Heart left ventricle (tissue), 16 donors: ENCODE data around the gene CENPP. TPM values are rescaled to one million over a fixed set of nuclear protein-coding genes. Genes with fewer than 3 reads are reported as not detected.
A peak's percentile ranks its signal among the peaks of the same experiment; 100 is the strongest.

ENCODE experiments used
- ATAC-seq, 4 donors: fragments of 200-7000 bp; cut with Tn5 transposase; one replicate each; pipeline ENCODE4 v1.9.1; 2020 to 2022; ENCODE audit warnings: moderate library complexity in 4 of 4, mild to moderate bottlenecking in 3 of 4, moderate number of reproducible peaks in 1 of 4
- DNase-seq, 5 donors: peaks; one replicate each; pipeline ENCODE4 v3.0.0-alpha.2; 2020
- H3K27ac ChIP-seq, 12 donors: fragments of 200-600 bp; sonication (generic) in 4 of 12; one replicate each; pipeline versions ENCODE4 v1.5.0 to v1.8.0; 2016 to 2022; ENCODE audit warnings: mild to moderate bottlenecking in 2 of 12
- H3K27me3 ChIP-seq, 9 donors: fragments of 200-600 bp; sonication (generic) in 2 of 9; one replicate each; pipeline versions ENCODE4 v1.5.1 to v1.8.0; 2016 to 2022; ENCODE audit warnings: mild to moderate bottlenecking in 3 of 9
- H3K36me3 ChIP-seq, 9 donors: fragments of 200-600 bp; sonication (generic) in 2 of 9; one replicate each; pipeline versions ENCODE4 v1.5.0 to v1.8.0; 2018 to 2022; ENCODE audit warnings: mild to moderate bottlenecking in 2 of 9
- H3K4me1 ChIP-seq, 12 donors: fragments of 200-600 bp; sonication (generic) in 4 of 12; one replicate each; pipeline versions ENCODE4 v1.5.0 to v1.8.0; 2016 to 2022; ENCODE audit warnings: mild to moderate bottlenecking in 3 of 12
- H3K4me3 ChIP-seq, 12 donors: fragments of 200-600 bp; sonication (generic) in 4 of 12; one replicate each; pipeline versions ENCODE4 v1.5.0 to v1.8.0; 2017 to 2022; ENCODE audit warnings: mild to moderate bottlenecking in 9 of 12, moderate library complexity in 4 of 12
- H3K9me3 ChIP-seq, 12 donors: fragments of 200-600 bp; sonication (generic) in 4 of 12; one replicate each; pipeline versions ENCODE4 v1.5.0 to v1.8.0; 2016 to 2022; ENCODE audit warnings: mild to moderate bottlenecking in 1 of 12
- CTCF ChIP-seq, 12 donors: fragments of 200-600 bp; sonication (generic) in 4 of 12; IDR thresholded peaks; one replicate each; pipeline versions ENCODE4 v1.5.0 to v1.8.0; 2018 to 2022; ENCODE audit warnings: antibody characterized with exemption in 12 of 12, mild to moderate bottlenecking in 5 of 12
- POLR2A ChIP-seq, 2 donors: fragments of 450-650 bp; IDR thresholded peaks; one replicate each; pipeline ENCODE4 v1.6.1; 2017; ENCODE audit warnings: antibody characterized with exemption in 2 of 2, mild to moderate bottlenecking in 2 of 2, moderate library complexity in 2 of 2
- WGBS, 4 donors: extraction: QIAGEN DNeasy Blood & Tissue Kit in 2 of 4; methylation state at CpG; one replicate each; pipeline versions ENCODE4 v1.1.5 to v1.1.7; 2013 to 2018; 5-methylcytosine and 5-hydroxymethylcytosine counted together
- intact Hi-C, 10 donors: fragments of 100-400 bp; cut with DNase I; formaldehyde crosslinking; loops; one replicate each; pipeline versions ENCODE4 v1.11.1 to v1.14.2; 2022
- polyA plus RNA-seq, 2 donors: library from polyadenylated mRNA; stranded (reverse); fragments of 200-250 nt; gene quantifications; one replicate each; pipeline ENCODE4 v1.2.3, GENCODE V29; 2013
- total RNA-seq, 9 donors: library from RNA; depleted of rRNA in 2 of 9; stranded (reverse); fragments of >200 nt in 2 of 9; fragmentation: NEBNext Ultra II Directional in 3 of 9; extraction: Animal tissue kit (Norgen Biotek cat#: 25700) in 3 of 9; gene quantifications; one replicate each; pipeline versions ENCODE4 v1.1.0 to v1.2.4, GENCODE V29; 2016 to 2023
- donor health status: ischemic (EF 13 %, LVEDD 7.1; RV severe dilation, severe dysfunction).
- donor health status: healthy with polysubstance abuse.
- donor health status: DM: no; HTN: yes; CAD: no.
- donor health status: DM: no; HTN: no; CAD: no.
- donor health status: ischemic (EF 25% LVEDD 6.9; RV normal size, moderate dysfunction).
- donor health status: ischemic (EF 25% LVEDD 5.7; RV mildly dilated, moderate dysfunction).
- donor health status: healthy.
- donor health status: DM: yes; HTN: yes; CAD: no.
- donor health status: ischemic (EF 35%, LVEDD 5.7; RV mildly dilated, moderate dysfunction).
- donor health status: nonischemic (EF 11% LVEDD 7.7; RV severe dilation, severe dysfunction).
- donor health status: DM: yes; HTN: yes; CAD: no.
- donor health status: PGD.
- donor health status: ischemic (EF 29% LVEDD 5.4; RV normal size, mild dysfunction).
- donor health status: nonischemic (EF 23%, LVEDD 6.1; RV moderate dilation, normal function).

CENPP gene
- total and polyA plus RNA-seq, 11 donors, result 1.1 to 5.8 (median 2.4) TPM

GRCh38 chr9:92324431-92324830 is 1.3 kb upstream of the CENPP start:
- intact Hi-C loops, result loop anchor here in 3 of 10 donors (10.0 kb wide), 4 partner anchors 110 to 440 kb away; partner anchors contain the start of gene BICD2 (in 1 of the 3)

GRCh38 chr9:92324889-92325268 is 874 bp upstream of the CENPP start:
- Histone ChIP-seq H3K27ac (peak overlapping the region; percentile 86 to 99 (median 96)), H3K9me3 (no peaks in the 10 kb centered on the region), H3K4me3 (peak overlapping the region; percentile 53 to 90 (median 80)), H3K27me3 (no peaks in the 10 kb centered on the region), H3K4me1 (peaks cover 0 to 31% (median 16%) of the 10 kb centered on the region in 12 donors), H3K36me3 (peaks cover 0 to 37% (median 34%) of the 10 kb centered on the region in 9 donors)
- peak in 1 of 2 donors; percentile 24 for TF ChIP-seq POLR2A (IDR thresholded peaks at IDR 0.05)
- TF ChIP-seq CTCF (IDR thresholded peaks at IDR 0.05), result no peak
- peak; percentile 47 to 55 (median 50) for ATAC-seq
- 0 to 1% (median 0%) methylated on average over 12 of the region's 12 CpGs for WGBS, 4 donors
- DNase-seq, result no peak
- intact Hi-C loops, result loop anchor here in 6 of 10 donors (1.0 to 10.0 kb wide), 8 partner anchors 110 to 440 kb away; partner anchors contain the start of genes BICD2 (in 1 of the 6) and IPPK (in 1 of the 6)

More at GRCh38 chr9:92324431-92324830, 1.3 kb upstream of the CENPP start:
- WGBS, 4 donors, result 17 to 28% (median 22%) methylated on average over 2 of the region's 2 CpGs
- Histone ChIP-seq H3K4me1 (peaks cover 0 to 31% (median 16%) of the 10 kb centered on the region in 12 donors), H3K27me3 (no peaks in the 10 kb centered on the region), H3K4me3 (peak overlapping the region; percentile 53 to 90 (median 80)), H3K36me3 (peaks cover 0 to 42% (median 38%) of the 10 kb centered on the region in 9 donors), H3K9me3 (no peaks in the 10 kb centered on the region), H3K27ac (peak overlapping the region in 6 of 12 donors; percentile 90 to 99 (median 95))
- DNase-seq, result no peak
- no peak for ATAC-seq
- TF ChIP-seq POLR2A (IDR thresholded peaks at IDR 0.05) (no peak), CTCF (IDR thresholded peaks at IDR 0.05) (no peak)

- 1 to 4% (median 2%) methylated on average over 10 to 30 of the region's 30 CpGs for WGBS, 4 donors
- no peak for TF ChIP-seq CTCF (IDR thresholded peaks at IDR 0.05)
- TF ChIP-seq POLR2A (IDR thresholded peaks at IDR 0.05), result no peak
- Histone ChIP-seq H3K4me1 (peaks cover 0 to 31% (median 16%) of the 10 kb centered on the region in 12 donors), H3K27me3 (no peaks in the 10 kb centered on the region), H3K36me3 (peaks cover 0 to 25% (median 22%) of the 10 kb centered on the region in 9 donors), H3K27ac (peak overlapping the region; percentile 86 to 99 (median 96)), H3K9me3 (no peaks in the 10 kb centered on the region), H3K4me3 (peak overlapping the region; percentile 53 to 90 (median 80))
- ATAC-seq (no peak), DNase-seq (no peak)
- intact Hi-C loops, result loop anchor here in 6 of 10 donors (1.0 to 10.0 kb wide), 8 partner anchors 109 to 439 kb away; partner anchors contain the start of genes BICD2 (in 1 of the 6) and IPPK (in 1 of the 6)
Measured at GRCh38 chr9:92325991-92326500, 293 bp downstream of the CENPP start.

- intact Hi-C loops, result loop anchor here in 5 of 10 donors (5.0 to 10.0 kb wide), 6 partner anchors 107 to 437 kb away; partner anchors contain the start of gene BICD2 (in 1 of the 5)
- ATAC-seq, result no peak
- WGBS, 4 donors, result 71 to 83% (median 80%) methylated on average over 2 of the region's 2 CpGs
- DNase-seq, result no peak
- Histone ChIP-seq H3K4me3 (peak overlapping the region in 1 of 12 donors; percentile 80), H3K4me1 (peaks cover 0 to 31% (median 16%) of the 10 kb centered on the region in 12 donors), H3K27me3 (no peaks in the 10 kb centered on the region), H3K27ac (no peak overlapping the region), H3K9me3 (no peaks in the 10 kb centered on the region), H3K36me3 (peaks cover 0 to 12% (median 9%) of the 10 kb centered on the region in 9 donors)
- no peak for TF ChIP-seq CTCF (IDR thresholded peaks at IDR 0.05)
- no peak for TF ChIP-seq POLR2A (IDR thresholded peaks at IDR 0.05)
Measured at GRCh38 chr9:92327283-92327850, 1.6 kb downstream of the CENPP start.
